Lower leg skin (tissue), 4 donors: ENCODE data around the gene SREBF1. TPM values are rescaled to one million over a fixed set of nuclear protein-coding genes. Genes with fewer than 3 reads are reported as not detected.

Source experiments
- DNase-seq, 2 donors: peaks; one replicate each; pipeline ENCODE4 v3.0.0-alpha.2; 2019; ENCODE audit warnings: low spot score in 2 of 2
- H3K4me3 ChIP-seq: fragments of 200-600 bp; sonication (generic); 2 replicates; pipeline ENCODE4 v1.5.1; 2017; ENCODE audit warnings: mild to moderate bottlenecking, low read depth; ENCODE audit not compliant: poor library complexity, severe bottlenecking
- POLR2A ChIP-seq, 2 donors: fragments of 450-650 bp; IDR thresholded peaks; one replicate each; pipeline ENCODE4 v1.6.1; 2016 to 2017; ENCODE audit warnings: antibody characterized with exemption in 2 of 2, mild to moderate bottlenecking in 1 of 2, moderate library complexity in 1 of 2
- WGBS, 2 donors: methylation state at CpG; one replicate each; pipeline ENCODE4 v1.1.5; 2018; 5-methylcytosine and 5-hydroxymethylcytosine counted together
- intact Hi-C: fragments of 100-400 bp; cut with DNase I; formaldehyde crosslinking; loops from one replicate; pipeline ENCODE4 v1.15.0; 2023; ENCODE audit warnings: low total_unique reads
- total RNA-seq, 4 donors: library from RNA; depleted of rRNA; stranded (reverse); fragments of >200 nt; gene quantifications; one replicate each; pipeline ENCODE4 v1.1.0, GENCODE V29; 2016
- TF ChIP-seq, protein P1 (sequence below), 3 donors: fragments of 450-650 bp; IDR thresholded peaks; one replicate each; pipeline ENCODE4 v1.5.1; 2016; ENCODE audit warnings: antibody characterized with exemption in 3 of 3, mild to moderate bottlenecking in 3 of 3, moderate library complexity in 2 of 3

SREBF1 gene
- total RNA-seq, 4 donors from 2014 or later = 54.3 to 146 (median 102) TPM

DNA sequence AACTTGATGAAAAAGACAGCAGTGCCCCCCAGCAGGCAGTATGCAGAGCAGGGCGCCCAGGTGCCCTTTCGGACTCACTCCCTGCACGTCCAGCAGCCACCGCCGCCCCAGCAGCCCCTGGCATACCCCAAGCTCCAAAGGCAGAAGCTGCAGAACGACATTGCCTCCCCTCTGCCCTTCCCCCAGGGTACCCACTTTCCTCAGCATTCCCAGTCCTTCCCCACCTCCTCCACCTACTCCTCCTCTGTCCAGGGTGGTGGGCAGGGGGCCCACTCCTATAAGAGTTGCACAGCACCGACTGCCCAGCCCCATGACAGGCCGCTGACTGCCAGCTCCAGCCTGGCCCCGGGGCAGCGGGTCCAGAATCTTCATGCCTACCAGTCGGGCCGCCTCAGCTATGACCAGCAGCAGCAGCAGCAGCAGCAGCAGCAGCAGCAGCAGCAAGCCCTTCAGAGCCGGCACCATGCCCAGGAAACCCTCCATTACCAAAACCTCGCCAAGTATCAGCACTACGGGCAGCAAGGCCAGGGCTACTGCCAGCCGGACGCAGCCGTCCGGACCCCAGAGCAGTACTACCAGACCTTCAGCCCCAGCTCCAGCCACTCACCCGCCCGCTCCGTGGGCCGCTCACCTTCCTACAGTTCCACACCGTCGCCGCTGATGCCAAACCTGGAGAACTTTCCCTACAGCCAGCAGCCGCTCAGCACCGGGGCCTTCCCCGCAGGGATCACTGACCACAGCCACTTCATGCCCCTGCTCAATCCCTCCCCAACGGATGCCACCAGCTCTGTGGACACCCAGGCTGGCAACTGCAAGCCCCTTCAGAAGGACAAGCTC lies 43.2 kb downstream of the SREBF1 start:
- no peak for DNase-seq

DNA sequence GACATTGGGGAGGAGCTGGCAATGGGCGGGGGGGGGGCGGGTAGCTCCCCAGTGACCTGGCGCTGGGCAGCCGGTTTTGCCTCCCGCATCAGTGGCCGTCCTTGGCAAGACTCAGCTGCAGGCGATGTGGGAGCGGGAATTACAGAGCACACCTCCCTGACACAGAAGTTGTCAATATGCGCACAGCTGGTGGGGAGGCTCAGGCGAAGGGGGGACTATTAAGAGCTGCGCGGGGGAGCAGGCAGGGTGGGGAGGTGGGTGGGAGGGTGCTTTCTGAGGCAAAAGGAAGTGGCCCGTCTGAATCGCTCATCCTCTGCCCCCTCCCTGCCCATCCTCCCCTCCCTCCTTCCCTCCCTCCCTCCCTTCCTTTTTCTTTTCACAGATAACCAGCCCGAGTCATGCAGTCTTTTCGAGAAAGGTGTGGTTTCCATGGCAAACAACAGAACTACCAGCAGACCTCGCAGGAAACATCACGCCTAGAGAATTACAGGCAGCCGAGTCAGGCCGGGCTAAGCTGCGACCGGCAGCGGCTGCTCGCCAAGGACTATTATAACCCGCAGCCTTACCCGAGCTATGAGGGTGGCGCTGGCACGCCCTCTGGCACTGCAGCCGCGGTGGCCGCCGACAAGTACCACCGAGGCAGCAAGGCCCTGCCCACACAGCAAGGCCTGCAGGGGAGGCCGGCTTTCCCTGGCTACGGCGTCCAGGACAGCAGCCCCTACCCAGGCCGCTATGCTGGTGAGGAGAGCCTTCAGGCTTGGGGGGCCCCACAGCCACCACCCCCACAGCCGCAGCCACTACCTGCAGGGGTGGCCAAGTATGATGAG lies 44.0 kb downstream of the SREBF1 start:
- 40 to 51% methylated on average over 25 to 38 of the region's 38 CpGs for WGBS, 2 donors

More for the DNA sequence above, 43.2 kb downstream of the SREBF1 start:
- no peak overlapping the region for H3K4me3 ChIP-seq
- no peak for TF ChIP-seq POLR2A (IDR thresholded peaks at IDR 0.05)
- TF ChIP-seq, protein P1, sequence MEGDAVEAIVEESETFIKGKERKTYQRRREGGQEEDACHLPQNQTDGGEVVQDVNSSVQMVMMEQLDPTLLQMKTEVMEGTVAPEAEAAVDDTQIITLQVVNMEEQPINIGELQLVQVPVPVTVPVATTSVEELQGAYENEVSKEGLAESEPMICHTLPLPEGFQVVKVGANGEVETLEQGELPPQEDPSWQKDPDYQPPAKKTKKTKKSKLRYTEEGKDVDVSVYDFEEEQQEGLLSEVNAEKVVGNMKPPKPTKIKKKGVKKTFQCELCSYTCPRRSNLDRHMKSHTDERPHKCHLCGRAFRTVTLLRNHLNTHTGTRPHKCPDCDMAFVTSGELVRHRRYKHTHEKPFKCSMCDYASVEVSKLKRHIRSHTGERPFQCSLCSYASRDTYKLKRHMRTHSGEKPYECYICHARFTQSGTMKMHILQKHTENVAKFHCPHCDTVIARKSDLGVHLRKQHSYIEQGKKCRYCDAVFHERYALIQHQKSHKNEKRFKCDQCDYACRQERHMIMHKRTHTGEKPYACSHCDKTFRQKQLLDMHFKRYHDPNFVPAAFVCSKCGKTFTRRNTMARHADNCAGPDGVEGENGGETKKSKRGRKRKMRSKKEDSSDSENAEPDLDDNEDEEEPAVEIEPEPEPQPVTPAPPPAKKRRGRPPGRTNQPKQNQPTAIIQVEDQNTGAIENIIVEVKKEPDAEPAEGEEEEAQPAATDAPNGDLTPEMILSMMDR (IDR thresholded peaks at IDR 0.05) = no peak
- 93 to 95% methylated on average over 30 of the region's 30 CpGs for WGBS, 2 donors
- intact Hi-C loops = loop anchor here (10.0 kb wide), 1 partner anchor 109 kb away; the partner anchor contains the start of gene RAI1

DNA sequence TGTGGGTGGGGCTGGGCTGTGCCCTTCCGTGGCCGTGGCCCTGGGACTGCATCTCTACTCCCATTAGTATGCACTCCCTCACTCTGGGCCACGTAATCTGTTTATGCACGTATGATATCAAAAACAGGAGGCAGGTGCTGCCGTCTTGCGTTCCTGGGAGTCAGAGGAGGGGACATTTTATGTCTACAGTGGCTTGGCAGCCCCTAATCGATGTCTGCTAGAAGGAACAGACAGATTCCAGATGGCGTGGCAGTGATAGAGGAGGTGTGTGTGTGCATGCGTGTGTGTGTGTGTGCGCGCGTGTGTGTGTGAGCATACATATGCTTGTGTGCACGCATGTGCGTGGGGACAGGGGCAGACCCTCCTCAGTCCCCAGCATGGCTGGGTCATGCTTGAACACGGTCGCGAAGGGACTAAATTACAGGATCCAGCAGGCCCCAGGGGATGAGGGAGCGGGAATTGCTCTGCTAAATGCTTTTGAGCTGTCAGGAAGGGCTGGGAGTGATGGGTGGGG lies 44.7 kb downstream of the SREBF1 start:
- H3K4me3 ChIP-seq = no peak overlapping the region
- no peak for DNase-seq
- WGBS, 2 donors = 69 to 73% methylated on average over 18 of the region's 18 CpGs
- intact Hi-C loops = loop anchor here (10.0 kb wide), 1 partner anchor 107 kb away; the partner anchor contains the start of gene RAI1
- TF ChIP-seq, protein P1 (IDR thresholded peaks at IDR 0.05) = no peak
- no peak for TF ChIP-seq POLR2A (IDR thresholded peaks at IDR 0.05)

More for the DNA sequence above, 44.0 kb downstream of the SREBF1 start:
- DNase-seq = no peak
- H3K4me3 ChIP-seq = no peak overlapping the region
- intact Hi-C loops = loop anchor here (10.0 kb wide), 1 partner anchor 108 kb away; the partner anchor contains the start of gene RAI1
- TF ChIP-seq, protein P1 (IDR thresholded peaks at IDR 0.05) = no peak
- TF ChIP-seq POLR2A (IDR thresholded peaks at IDR 0.05) = no peak

DNA sequence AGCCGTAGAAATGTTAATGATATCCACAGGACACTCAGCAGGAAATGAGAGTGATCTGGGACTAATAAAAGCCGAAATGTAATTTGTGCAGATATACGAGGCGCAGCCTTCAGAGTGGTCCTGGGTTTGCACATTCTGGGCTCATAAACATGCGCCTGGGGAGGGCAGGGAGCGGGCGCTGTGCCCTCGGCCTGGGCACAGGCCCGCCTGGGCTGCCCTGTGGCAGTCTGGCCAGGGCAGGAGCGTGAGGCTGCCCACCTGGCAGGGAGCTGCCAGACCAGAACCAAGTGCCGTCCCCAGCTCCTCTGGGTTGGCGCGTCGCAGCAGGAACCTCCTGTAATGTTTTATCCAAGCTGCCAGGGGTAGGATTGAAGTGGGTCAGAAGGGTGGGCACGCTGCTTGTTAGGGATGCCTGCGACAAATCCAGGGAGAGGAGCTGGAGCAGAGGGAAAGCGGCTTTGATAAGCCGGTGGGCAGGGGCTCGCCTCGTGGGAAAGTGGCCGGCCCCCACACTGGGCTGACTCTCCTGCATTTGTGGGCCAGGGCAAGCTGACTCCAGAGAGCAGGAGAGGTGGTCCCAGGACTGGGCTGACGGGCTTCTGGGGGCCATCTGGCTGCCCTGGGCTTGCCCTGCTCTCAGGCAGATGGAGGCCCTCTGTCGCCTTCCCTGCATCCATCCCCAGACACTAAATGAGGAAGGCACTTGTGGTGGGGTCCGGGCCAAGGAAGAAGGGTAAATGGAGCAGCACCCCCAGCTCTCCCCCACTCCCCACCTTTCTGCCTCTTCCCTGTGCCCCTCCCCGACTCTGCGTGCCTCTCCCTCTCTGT lies 45.9 kb downstream of the SREBF1 start:
- intact Hi-C loops = loop anchor here (10.0 kb wide), 1 partner anchor 106 kb away; the partner anchor contains the start of gene RAI1
- WGBS, 2 donors = 83 to 85% methylated on average over 26 of the region's 26 CpGs
- DNase-seq = no peak
- TF ChIP-seq, protein P1 (IDR thresholded peaks at IDR 0.05) = no peak
- no peak for TF ChIP-seq POLR2A (IDR thresholded peaks at IDR 0.05)
- H3K4me3 ChIP-seq = no peak overlapping the region
